HUES64 (cell line): Measurements from ENCODE around the gene DKK3.

Source experiments
- H3K27ac ChIP-seq: 2 replicates; pipeline ENCODE4 v1.7.0; 2013; ENCODE audit warnings: low read depth, low read length, inconsistent platforms
- H3K27me3 ChIP-seq: 2 replicates; pipeline ENCODE4 v1.6.1; 2013; ENCODE audit warnings: mild to moderate bottlenecking, low read length; ENCODE audit not compliant: insufficient read depth
- H3K36me3 ChIP-seq: 2 replicates; pipeline ENCODE4 v1.6.1; 2013; ENCODE audit warnings: mild to moderate bottlenecking, low read length; ENCODE audit not compliant: insufficient read depth
- H3K4me1 ChIP-seq: 2 replicates; pipeline ENCODE4 v1.6.1; 2013; ENCODE audit warnings: mild to moderate bottlenecking, low read length, moderate library complexity; ENCODE audit not compliant: insufficient read depth
- H3K4me3 ChIP-seq: 2 replicates; pipeline ENCODE4 v1.5.1; 2013; ENCODE audit warnings: mild to moderate bottlenecking, low read length, moderate library complexity
- H3K9ac ChIP-seq: 2 replicates; pipeline ENCODE4 v1.6.1; 2013; ENCODE audit warnings: mild to moderate bottlenecking, low read depth, low read length
- H3K9me3 ChIP-seq: 2 replicates; pipeline ENCODE4 v1.6.1; 2013; ENCODE audit warnings: low read depth, low read length; ENCODE audit not compliant: insufficient read depth
- WGBS: fragments of 150-250, 120-280 bp; methylation state at CpG from one replicate; pipeline ENCODE4 v1.1.7; 2013; ENCODE audit warnings: missing lambda C conversion rate; 5-methylcytosine and 5-hydroxymethylcytosine counted together

DKK3 gene

GRCh38 chr11:11987503-11988022 is 20.9 kb downstream of the DKK3 start:
- no peaks in the 10 kb centered on the region for H3K27me3 ChIP-seq
- no peak overlapping the region for H3K27ac ChIP-seq
- peaks cover 13% of the 10 kb centered on the region; the same call in 1 of the 2 replicates for H3K4me1 ChIP-seq
- WGBS, result 68% methylated on average over 1 of the region's 1 CpG
- no peak overlapping the region for H3K4me3 ChIP-seq
- H3K9ac ChIP-seq, result no peak overlapping the region
- H3K9me3 ChIP-seq, result no peaks in the 10 kb centered on the region
- H3K36me3 ChIP-seq, result no peaks in the 10 kb centered on the region; the same call in 1 of the 2 replicates

GRCh38 chr11:11985954-11986949 is 22.2 kb downstream of the DKK3 start:
- H3K9ac ChIP-seq, result no peak overlapping the region
- no peaks in the 10 kb centered on the region for H3K9me3 ChIP-seq
- H3K36me3 ChIP-seq, result no peaks in the 10 kb centered on the region; the same call in 1 of the 2 replicates
- no peak overlapping the region for H3K27ac ChIP-seq
- H3K4me3 ChIP-seq, result no peak overlapping the region
- peaks cover 10% of the 10 kb centered on the region; the same call in 1 of the 2 replicates for H3K4me1 ChIP-seq
- no peaks in the 10 kb centered on the region for H3K27me3 ChIP-seq
- 68% methylated on average over 8 of the region's 9 CpGs for WGBS

GRCh38 chr11:11985016-11985715 is 23.3 kb downstream of the DKK3 start:
- Histone ChIP-seq H3K4me1 (peaks cover 10% of the 10 kb centered on the region; the same call in 1 of the 2 replicates), H3K9ac (no peak overlapping the region), H3K4me3 (no peak overlapping the region), H3K27ac (no peak overlapping the region), H3K9me3 (no peaks in the 10 kb centered on the region), H3K27me3 (no peaks in the 10 kb centered on the region), H3K36me3 (no peaks in the 10 kb centered on the region; the same call in 1 of the 2 replicates)
- 91% methylated on average over 8 of the region's 8 CpGs for WGBS

GRCh38 chr11:11984563-11984962 is 23.9 kb downstream of the DKK3 start:
- no peak overlapping the region for H3K4me3 ChIP-seq
- H3K27me3 ChIP-seq, result no peaks in the 10 kb centered on the region
- H3K9ac ChIP-seq, result no peak overlapping the region
- no peaks in the 10 kb centered on the region; the same call in 1 of the 2 replicates for H3K36me3 ChIP-seq
- peaks cover 10% of the 10 kb centered on the region; the same call in 1 of the 2 replicates for H3K4me1 ChIP-seq
- H3K9me3 ChIP-seq, result no peaks in the 10 kb centered on the region
- no peak overlapping the region for H3K27ac ChIP-seq
- WGBS, result 55% methylated on average over 5 of the region's 5 CpGs

- Histone ChIP-seq H3K4me1 (peaks cover 10% of the 10 kb centered on the region; the same call in 1 of the 2 replicates), H3K36me3 (no peaks in the 10 kb centered on the region), H3K4me3 (no peak overlapping the region), H3K9ac (no peak overlapping the region), H3K9me3 (no peaks in the 10 kb centered on the region), H3K27me3 (no peaks in the 10 kb centered on the region), H3K27ac (no peak overlapping the region)
- 86% methylated on average over 5 of the region's 5 CpGs for WGBS
These were observed 25.0 kb downstream of the DKK3 start for GRCh38 chr11:11983427-11983826.

- Histone ChIP-seq H3K36me3 (no peaks in the 10 kb centered on the region), H3K9me3 (no peaks in the 10 kb centered on the region), H3K4me3 (no peak overlapping the region), H3K4me1 (peaks cover 10% of the 10 kb centered on the region; the same call in 1 of the 2 replicates), H3K27ac (no peak overlapping the region), H3K9ac (no peak overlapping the region), H3K27me3 (no peaks in the 10 kb centered on the region)
- 92% methylated on average over 2 of the region's 2 CpGs for WGBS
These were observed 25.5 kb downstream of the DKK3 start for GRCh38 chr11:11982975-11983374.

- no peak overlapping the region for H3K4me3 ChIP-seq
- H3K9ac ChIP-seq, result no peak overlapping the region
- 96% methylated on average over 10 of the region's 10 CpGs for WGBS
- no peaks in the 10 kb centered on the region for H3K36me3 ChIP-seq
- no peak overlapping the region for H3K27ac ChIP-seq
- H3K27me3 ChIP-seq, result no peaks in the 10 kb centered on the region
- no peaks in the 10 kb centered on the region for H3K9me3 ChIP-seq
- H3K4me1 ChIP-seq, result peaks cover 10% of the 10 kb centered on the region; the same call in 1 of the 2 replicates
These were observed 26.0 kb downstream of the DKK3 start for GRCh38 chr11:11982461-11982860.

- WGBS, result 91% methylated on average over 6 of the region's 6 CpGs
- Histone ChIP-seq H3K27ac (no peak overlapping the region), H3K4me3 (no peak overlapping the region), H3K27me3 (no peaks in the 10 kb centered on the region), H3K36me3 (no peaks in the 10 kb centered on the region), H3K4me1 (peaks cover 12% of the 10 kb centered on the region; the same call in 1 of the 2 replicates), H3K9ac (no peak overlapping the region), H3K9me3 (no peaks in the 10 kb centered on the region)
These were observed 26.6 kb downstream of the DKK3 start for GRCh38 chr11:11981840-11982239.

GRCh38 chr11:11981364-11981763 is 27.1 kb downstream of the DKK3 start:
- Histone ChIP-seq H3K27me3 (no peaks in the 10 kb centered on the region), H3K36me3 (no peaks in the 10 kb centered on the region), H3K4me3 (no peak overlapping the region), H3K9ac (no peak overlapping the region), H3K4me1 (peaks cover 11% of the 10 kb centered on the region; the same call in 1 of the 2 replicates), H3K27ac (no peak overlapping the region), H3K9me3 (no peaks in the 10 kb centered on the region)
- WGBS, result 85% methylated on average over 5 of the region's 5 CpGs

GRCh38 chr11:11980841-11981308 is 27.6 kb downstream of the DKK3 start:
- H3K36me3 ChIP-seq, result no peaks in the 10 kb centered on the region
- no peak overlapping the region for H3K4me3 ChIP-seq
- no peaks in the 10 kb centered on the region for H3K27me3 ChIP-seq
- no peak overlapping the region for H3K9ac ChIP-seq
- H3K27ac ChIP-seq, result no peak overlapping the region
- no peaks in the 10 kb centered on the region for H3K9me3 ChIP-seq
- peaks cover 11% of the 10 kb centered on the region; the same call in 1 of the 2 replicates for H3K4me1 ChIP-seq
- 83% methylated on average over 3 of the region's 3 CpGs for WGBS
